Hematopoietic multipotent progenitor cell treated with erythropoietin and hydrocortisone succinate and interleukin-3 and kit ligand, for 6 days (in vitro differentiated cells): ENCODE data around the gene HOGA1.
"Not testable (repeated sequence)": the region's sequence is repeated elsewhere in the genome, so short reads cannot be mapped to it uniquely, and the experiment has no call there.

ENCODE experiments used
- DNase-seq: peaks from one replicate; pipeline ENCODE4 v3.0.0-alpha.2; 2015

Gene HOGA1

DNA sequence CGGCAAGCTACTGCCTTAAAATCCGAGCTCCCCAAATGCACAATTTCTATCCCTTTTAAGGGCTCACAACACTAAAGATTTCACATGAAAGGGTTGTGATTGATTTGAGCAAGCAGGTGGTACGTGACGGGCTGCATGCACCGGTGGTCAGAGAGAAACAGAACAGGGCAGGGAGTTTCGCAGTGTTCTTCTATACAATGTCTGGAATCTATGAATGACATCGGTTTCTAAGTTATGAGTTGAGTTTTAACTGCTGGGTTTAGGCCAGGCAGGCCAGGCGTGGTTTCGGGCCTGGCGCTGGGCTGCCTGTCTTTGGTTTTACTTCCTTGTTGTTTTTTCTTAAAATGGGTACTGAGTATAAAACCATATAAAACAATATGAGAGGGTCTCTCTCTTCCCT lies 28.6 kb upstream of the HOGA1 start:
- DNase-seq = not testable (repeated sequence)

DNA sequence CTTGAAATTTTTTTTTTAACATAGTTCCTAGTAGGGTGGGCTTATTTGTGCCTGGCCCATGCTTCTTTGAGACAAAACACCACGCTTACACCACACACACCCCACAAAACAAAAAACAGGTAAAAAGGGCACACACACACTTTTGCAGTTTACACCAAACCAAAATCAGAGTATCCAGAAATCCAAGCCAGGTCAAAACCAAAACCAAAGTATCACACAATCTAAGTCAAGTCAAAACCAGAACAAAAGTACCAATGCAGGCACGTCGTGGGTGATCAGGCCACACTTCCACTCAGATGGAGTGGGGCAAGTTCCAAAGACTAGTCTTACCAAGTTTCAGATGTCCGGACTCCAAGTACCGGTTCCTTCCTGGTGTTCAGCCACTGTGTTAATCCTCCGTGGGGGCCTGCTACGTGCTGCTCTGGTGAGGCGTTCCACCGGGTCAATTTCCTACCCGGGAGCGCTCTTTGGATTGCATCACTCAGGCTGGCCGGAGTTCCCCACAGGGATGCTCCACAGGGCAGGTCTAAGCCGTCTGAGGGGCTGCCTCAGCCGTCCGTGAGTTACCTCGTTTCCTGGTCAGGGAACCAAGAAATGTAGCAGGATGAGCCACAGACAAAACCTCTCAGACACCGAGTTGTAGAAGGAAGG lies 23.3 kb upstream of the HOGA1 start:
- not testable (repeated sequence) for DNase-seq

DNA sequence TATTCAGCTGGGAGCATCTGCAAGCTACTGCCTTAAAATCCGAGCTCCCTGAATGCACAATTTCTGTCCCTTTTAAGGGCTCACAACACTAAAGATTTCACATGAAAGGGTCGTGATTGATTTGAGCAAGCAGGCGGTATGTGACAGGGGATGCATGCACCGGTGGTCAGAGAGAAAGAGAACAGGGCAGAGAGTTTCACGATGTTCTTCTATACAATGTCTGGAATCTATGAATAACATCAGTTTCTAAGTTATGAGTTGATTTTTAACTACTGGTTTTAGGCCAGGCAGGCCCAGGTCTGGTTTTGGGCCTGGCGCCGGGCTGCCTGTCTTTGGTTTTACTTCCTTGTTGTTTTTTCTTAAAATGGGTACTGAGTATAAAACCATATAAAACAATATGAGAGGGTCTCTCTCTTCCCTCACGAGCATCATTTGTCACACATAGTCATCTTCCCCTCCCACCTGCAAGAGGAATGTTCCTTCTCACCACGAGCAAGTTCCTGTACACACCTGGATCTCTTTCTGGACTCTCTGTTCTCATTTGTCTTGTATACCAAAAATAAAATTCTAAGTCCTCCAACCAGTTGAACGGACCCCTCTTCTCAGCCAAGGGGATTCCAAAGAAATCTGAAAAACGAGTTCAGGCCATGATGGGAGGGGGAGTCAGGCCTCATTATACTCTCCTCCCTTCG lies 22.7 kb upstream of the HOGA1 start:
- DNase-seq = not testable (repeated sequence)

DNA sequence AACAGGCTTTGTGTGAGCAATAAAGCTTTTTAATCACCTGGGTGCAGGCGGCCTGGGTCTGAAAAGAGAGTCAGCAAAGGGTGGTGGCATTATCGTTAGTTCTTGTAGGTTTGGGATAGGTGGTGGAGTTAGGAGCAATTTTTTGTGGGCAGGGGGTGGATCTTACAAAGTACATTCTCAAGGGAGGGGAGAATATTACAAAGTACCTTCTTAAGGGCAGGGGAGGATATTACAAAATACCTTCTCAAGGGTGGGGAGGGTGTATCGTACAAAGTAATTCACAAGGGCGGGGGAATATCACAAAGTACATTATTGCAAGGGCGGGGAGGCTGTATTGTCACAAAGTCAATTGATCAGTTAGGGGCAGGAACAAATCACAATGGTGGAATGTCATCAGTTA lies 21.9 kb upstream of the HOGA1 start:
- DNase-seq = not testable (repeated sequence)

DNA sequence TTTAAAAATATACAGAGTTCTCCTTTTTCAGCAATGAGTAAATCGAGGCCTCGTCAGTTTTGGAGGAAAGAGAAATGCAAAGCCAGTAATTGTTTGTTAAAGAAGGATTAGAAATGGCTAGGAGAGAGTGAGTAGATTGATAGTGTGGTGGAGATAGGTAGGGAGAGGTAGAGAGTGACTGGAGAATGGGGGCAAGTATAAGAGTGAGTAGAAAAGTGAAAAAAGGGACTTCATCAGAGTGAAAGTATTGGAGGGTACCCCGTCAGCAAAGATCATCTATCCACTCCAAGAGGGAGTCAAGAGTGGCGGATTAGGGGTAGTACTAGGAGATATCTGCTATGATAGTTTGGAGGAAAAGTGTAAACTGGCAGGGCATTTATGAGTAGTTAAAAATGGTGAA lies 20.9 kb upstream of the HOGA1 start:
- no peak for DNase-seq

DNA sequence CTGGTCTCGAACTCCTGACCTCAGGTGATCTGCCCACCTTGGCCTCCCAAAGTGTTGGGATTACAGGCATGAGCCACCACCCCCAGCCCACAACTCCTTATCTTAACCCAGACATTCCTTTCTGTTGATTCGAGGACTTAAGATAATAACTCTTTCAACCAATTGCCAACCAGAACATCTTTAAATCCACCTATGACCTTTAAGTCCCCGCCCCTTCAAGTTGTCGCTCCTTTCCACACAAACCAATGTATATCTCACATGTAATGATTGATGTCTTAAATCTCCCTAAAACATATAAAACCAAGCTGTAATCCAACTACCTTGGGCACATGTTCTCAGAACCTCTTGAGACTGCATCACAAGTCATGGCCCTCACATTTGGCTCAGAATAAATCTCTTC lies 19.4 kb upstream of the HOGA1 start:
- DNase-seq = peak; percentile 31

DNA sequence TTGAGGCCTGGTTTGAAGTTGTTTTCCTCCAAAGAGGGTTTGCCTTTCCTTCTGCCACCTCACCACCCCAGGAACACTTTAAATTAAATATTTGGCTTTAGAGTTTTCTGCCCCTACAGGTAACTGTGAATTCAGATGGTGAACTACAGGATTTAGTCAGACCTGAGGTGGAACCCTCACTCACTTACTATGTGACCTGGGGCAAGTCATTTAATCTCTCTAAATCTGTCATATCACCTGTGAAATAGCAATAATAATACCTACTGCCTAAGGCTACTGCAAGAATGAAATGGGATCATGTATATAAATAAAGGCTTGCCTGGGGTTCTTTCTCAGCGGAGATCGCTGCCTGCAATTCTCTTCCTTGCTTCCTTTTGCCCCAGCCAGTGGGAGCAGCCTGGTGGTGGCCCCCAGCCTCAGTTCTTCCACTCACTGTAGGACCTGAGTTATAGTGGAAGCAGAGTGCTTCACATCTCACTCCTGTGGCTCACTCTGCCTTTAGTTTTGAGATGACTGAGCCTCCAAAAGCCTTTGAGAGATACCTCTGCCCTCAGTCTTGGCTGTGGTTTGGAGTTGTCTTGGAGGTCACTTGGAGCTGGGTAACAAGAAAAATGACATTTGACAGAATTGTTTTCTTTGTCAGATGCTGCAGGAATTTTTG lies 17.7 kb upstream of the HOGA1 start:
- no peak for DNase-seq

DNA sequence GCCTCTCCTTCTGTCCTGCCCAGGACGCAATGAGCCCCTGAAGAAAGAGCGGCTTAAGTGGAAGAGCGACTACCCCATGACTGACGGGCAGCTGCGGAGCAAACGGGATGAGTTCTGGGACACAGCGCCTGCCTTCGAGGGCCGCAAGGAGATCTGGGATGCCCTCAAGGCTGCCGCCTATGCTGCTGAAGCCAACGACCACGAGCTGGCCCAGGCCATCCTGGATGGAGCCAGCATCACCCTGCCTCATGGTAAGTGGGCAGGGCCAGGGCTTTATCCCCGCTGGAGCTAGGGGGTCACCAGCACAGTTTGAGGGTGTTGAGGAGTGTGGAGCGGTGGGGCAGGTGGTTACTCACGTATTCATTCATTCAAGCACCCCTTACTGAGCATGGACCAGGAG lies 16.3 kb upstream of the HOGA1 start:
- no peak for DNase-seq

DNA sequence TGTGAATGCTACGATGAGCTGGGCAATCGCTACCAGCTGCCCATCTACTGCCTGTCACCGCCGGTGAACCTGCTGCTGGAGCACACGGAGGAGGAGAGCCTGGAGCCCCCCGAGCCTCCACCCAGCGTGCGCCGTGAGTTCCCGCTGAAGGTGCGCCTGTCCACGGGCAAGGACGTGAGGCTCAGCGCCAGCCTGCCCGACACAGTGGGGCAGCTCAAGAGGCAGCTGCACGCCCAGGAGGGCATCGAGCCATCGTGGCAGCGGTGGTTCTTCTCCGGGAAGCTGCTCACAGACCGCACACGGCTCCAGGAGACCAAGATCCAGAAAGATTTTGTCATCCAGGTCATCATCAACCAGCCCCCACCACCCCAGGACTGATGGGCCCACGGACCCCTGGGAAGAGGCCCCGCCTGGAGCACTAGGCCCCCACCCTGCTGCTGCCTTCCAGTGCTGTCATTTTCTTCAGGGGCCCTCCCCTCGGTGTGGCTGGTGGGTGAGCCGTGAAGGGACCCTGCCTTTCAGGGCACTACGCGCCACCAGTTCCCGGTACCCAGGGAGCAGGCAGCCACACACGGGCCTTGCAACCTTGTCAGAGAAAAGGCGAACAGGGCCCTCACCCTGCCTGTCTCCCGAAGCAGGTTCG lies 13.9 kb upstream of the HOGA1 start:
- DNase-seq = no peak

DNA sequence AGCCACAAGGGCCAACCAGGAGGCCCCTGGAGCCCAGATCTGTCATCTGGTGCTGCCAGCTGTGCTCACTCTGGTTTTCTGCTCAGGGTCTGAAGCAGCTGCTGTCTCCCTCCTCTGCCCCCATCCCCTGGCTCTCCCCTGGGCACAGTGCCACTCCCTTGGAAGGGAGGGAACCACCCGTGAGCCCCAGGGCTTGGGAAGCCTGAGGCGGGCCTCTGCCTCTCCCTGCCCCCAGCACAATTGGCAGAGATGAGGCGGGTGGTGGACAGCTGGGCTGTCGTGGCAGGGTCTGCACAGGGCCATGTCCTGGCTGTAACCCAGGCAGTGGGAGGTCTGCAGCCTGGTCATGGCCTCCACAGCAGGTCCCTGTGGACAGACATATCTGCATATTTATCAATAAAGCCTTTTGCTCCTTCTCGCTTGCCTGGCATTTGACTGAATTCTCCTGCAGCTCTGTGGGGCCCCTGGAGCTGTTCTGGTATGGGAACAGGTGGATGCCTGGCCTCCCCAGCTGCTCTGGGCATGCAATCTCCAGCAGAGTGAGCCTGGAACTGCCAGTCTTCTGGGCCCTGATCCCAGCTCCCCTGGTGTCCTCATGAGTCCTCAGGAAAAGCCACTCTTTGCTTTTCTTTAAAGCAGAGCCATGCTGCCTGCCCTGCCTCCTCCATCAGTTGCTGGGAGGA lies 13.3 kb upstream of the HOGA1 start:
- no peak for DNase-seq

DNA sequence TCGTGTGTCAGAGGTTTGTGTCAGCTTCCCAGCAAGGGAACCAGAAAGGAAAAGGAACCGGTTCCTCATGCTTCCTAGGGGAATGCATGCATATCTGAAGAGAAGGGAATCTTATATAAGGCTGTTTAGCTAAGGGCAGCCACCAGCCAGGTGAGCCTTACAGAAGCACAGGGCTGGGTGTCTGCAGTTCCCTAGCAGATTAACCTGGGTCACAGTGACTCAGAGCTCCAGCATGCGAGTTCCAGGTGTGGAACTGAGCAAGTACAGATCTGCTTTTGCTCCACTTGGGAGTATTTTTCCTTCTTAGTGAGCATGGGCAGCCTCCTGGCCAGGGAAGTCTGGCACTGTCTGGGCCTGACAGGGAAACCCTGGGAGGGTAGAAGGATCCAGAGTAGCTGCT lies 12.6 kb upstream of the HOGA1 start:
- no peak for DNase-seq

DNA sequence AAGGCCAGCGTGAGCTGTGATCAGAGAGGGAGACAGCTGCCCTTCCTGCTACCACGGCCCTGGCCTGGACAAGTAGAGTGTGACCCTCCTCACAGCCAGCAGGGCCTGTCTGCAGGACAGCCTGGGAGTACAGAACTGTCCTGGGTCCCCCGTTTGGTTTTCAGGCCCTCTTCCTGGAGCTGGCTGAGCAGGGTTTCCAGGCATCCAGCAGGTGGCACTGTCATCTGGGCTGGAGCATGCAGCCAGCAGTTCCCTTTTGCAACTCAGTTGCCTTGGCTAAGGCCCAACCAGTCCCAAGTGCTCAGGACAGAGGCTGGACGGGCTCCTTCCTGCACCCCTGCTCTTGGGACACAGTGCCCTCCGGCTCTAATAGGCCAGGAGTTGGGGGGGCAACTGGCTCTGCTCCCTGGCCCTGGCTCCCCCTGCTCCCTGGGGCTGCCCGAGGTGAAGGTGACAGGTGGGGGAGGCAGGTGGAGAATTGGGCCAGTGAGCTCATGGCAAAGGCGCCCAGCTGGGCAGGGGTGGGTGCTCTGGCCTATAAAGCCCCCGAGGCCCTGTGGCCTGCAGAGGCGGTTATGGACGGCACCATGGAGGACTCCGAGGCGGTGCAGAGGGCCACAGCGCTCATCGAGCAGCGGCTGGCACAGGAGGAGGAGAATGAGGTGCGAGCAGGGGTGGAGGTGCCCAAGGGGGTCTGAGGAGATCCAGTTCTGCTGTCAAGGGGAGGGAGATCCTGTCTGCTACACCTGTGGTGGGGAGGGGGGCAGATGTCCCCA lies 11.8 kb upstream of the HOGA1 start, which contains the start of gene ANKRD2:
Gene ANKRD2 (plus strand): TSS at position 566 of the 776 bp plus-strand sequence. CDS start 10 bp downstream, at position 576.
- DNase-seq = peak; percentile 92

DNA sequence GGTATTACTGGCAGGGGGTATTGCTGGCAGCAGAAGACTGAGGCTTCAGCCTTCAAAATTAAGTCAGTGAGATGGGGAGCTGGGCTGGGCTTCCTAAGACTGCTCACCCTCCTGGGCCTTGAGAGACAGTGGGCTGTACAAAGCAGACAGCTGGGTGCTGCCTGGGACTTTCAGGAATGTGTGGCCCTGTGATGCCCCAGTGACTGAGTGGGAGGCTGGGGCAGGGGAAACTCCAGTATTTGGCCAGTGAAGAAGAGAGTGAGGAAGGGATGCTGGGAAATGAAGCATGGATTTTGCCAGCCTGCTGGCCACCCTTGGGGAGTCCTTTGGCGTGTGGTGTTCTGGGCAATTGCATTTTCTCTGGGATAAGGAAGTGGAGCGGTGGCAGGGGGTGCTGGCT lies 11.2 kb upstream of the HOGA1 start:
- no peak for DNase-seq

DNA sequence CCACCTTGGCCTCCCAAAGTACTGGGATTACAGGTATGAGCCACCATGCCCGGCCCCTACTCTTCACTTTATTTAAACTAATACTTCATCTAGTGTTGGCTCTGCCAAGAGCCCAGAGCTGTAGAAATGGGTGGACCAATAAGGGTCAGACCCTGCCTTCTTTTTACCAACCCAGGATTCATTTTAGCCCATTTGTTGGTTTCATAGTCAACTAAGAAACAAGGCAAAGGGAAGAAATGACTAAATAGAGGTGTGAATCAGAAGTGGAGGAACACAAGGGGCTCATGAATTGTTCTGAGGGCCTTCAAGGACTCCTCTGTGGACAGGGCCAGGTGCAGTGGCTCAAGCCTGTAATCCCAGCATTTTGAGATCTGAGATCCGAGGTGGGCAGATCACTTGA lies 10.5 kb upstream of the HOGA1 start:
- no peak for DNase-seq

DNA sequence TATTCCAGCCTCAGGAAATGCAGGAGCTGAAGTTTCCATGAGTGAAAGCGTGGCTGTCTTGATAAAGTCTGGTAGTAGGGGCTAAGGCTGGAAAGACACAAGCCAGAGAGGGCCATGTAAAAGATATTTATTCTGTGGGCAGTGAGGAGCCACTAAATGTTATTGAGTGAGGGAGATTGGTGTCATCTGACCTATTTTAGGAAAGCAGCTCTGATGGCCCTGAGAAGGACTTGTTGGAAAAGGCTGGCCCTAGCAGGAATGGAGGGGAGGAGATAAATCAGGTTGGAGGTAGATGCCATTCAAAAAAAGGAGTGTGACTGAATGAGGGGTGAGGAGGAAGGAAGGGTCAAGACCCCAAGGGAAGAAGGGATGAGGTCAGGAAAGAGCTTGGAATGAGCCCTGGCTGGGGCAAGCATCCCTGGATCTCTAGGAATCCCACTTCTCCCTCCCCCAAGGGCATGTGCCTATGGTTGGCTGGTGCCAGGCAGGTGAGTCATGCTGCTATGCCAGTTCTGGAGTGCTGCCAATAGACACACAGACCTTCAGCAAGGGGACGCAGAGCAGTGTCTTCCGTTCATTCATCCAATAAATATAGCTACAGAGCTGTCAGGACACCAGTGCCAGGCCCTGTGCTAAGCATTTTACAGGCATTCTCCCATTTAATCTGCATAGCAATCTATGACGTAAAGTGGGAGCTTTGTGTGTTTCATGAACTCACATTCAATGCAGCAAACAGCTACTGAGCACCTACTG lies 9.6 kb upstream of the HOGA1 start:
- peak; percentile 71 for DNase-seq

DNA sequence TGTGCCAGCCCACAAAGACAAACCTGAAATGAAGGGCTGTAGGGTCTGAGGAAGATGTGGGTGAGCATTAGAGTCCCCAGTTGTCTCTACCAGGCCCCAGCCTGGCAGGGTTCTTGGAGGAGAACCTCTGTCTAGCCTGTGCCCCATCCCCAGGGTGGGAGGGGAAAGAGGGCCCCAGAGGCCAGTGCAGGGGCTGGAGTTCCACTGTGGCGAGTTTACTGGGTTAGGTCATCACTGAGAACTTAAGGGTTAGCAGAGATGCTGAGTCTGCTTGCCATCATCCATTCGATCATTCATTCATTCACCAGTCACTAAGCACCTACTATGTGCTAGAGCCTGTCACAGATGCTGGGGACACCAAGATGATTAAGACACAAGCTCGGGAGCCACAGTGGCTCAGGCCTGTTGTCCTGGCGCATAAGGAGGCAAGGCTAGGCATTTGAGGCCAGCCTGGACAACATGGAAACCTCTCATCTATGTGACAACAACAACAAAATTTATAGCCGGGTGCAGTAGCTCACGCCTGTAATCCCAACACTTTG lies 9.0 kb upstream of the HOGA1 start:
- no peak for DNase-seq

DNA sequence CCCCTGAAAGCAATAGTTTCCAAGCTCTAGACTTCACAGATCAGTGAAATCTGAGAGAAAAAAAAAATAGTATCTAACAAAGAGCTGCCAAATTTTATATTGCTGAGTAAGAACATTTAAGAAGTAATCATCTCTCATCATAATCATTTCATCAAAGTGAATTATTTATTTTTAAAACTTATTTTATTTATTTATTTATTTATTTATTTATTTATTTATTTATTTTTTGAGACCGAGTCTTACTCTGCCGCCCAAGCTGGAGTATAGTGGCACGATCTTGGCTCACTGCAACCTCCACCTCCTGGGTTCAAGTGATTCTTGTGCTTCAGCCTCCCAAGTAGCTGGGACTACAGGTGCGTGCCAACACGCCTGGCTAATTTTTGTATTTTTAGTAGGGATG lies 7.7 kb upstream of the HOGA1 start:
- not testable (repeated sequence) for DNase-seq

DNA sequence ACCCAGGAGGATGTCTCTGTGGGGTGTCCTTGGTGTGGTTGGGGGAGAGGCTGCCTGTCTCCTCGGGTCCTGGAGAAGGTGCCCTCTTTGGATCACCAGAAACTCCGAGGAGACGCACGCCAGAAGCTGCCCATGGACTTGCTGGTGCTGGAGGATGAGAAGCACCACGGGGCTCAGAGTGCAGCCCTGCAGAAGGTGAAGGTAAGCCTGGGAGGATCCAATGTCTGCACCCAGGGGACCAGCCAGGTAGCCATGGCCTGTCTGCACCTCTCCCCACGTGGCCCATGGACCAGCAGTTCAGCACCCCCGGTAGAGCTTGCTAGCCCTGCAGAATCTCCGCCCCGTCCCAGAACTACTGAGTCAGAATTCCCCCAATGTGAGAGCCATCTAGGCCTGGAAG lies 6.5 kb upstream of the HOGA1 start:
- DNase-seq = no peak

DNA sequence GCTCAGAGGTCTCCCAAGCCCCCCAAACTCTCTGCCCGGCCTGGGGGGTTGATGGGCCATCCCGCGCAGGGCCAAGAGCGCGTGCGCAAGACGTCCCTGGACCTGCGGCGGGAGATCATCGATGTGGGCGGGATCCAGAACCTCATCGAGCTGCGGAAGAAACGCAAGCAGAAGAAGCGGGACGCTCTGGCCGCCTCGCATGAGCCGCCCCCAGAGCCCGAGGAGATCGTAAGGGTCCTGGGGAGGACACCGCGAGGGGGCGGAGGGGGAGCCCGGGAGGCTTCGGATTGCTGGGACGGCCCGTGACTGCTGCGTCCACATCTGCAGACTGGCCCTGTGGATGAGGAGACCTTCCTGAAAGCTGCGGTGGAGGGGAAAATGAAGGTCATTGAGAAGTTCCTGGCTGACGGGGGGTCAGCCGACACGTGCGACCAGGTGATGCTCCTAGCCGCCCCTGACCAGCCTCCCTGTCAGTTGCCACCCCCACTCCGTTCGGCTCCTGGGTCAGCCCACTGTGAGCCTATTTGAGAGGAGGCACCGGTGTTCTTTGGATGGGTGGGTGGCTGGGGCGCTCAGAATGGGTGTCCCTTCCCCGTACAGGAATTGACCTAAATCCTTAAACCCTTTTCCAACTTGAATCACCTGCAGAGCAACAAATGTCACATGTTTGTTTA lies 5.9 kb upstream of the HOGA1 start:
- no peak for DNase-seq
